GM12873 (cell line): ENCODE results near the gene PPM1K.

Experiments
- TF ChIP-seq, protein P1 (sequence below): IDR thresholded peaks from 2 replicates; pipeline ENCODE4 v1.5.1; 2012; ENCODE audit warnings: low read depth, mild to moderate bottlenecking, moderate library complexity, low read length, control low read depth; ENCODE audit not compliant: insufficient read depth; ENCODE audit errors: missing control alignments

The PPM1K gene

GRCh38 chr4:88226143-88226542, 58.2 kb downstream of the PPM1K start:
- TF ChIP-seq, protein P1, sequence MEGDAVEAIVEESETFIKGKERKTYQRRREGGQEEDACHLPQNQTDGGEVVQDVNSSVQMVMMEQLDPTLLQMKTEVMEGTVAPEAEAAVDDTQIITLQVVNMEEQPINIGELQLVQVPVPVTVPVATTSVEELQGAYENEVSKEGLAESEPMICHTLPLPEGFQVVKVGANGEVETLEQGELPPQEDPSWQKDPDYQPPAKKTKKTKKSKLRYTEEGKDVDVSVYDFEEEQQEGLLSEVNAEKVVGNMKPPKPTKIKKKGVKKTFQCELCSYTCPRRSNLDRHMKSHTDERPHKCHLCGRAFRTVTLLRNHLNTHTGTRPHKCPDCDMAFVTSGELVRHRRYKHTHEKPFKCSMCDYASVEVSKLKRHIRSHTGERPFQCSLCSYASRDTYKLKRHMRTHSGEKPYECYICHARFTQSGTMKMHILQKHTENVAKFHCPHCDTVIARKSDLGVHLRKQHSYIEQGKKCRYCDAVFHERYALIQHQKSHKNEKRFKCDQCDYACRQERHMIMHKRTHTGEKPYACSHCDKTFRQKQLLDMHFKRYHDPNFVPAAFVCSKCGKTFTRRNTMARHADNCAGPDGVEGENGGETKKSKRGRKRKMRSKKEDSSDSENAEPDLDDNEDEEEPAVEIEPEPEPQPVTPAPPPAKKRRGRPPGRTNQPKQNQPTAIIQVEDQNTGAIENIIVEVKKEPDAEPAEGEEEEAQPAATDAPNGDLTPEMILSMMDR: no peak

DNA sequence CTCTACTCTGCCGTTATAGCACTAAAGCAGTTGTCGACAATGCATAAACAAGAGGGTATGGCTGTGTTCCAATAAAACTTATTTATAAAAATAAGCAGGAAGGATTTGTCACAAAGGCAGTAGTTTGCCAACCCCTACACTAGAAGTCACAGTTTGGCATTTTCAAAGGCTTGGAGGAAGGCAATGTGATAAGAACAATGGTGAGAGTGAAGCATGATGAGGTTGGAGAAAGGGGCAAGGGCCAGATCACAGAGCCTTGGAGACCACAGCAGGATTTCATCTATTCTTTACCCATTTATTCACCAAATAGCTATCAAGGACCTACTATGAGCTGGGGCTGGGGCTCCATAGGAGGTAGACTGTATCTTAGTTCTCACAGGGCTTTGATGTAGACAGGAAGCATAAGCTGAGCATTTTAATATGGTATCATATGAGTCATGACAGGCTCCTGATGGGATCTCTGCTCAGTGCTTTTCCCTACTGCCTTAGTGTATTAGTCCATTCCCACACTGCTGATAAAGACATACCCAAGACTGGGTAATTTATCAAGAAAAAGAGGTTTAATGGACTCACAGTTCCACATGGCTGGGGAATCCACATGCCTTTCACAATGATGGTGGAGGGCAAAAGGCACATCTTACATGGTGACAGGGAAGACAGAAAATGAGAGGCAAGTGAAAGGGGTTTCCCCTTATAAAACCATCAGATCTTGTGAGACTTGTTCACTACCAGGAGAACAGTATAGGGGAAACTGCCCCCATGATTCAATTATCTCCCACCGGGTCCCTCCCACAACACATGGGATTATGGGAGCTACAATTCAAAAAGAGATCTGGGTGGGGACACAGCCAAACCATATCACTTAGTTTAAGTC, 58.9 kb downstream of the PPM1K start:
- TF ChIP-seq, protein P1: no peak

GRCh38 chr4:88223516-88223915, 60.8 kb downstream of the PPM1K start:
- TF ChIP-seq, protein P1: no peak

GRCh38 chr4:88219099-88219498, 65.3 kb downstream of the PPM1K start:
- TF ChIP-seq, protein P1: peak; percentile 41

GRCh38 chr4:88217169-88217568, 67.2 kb downstream of the PPM1K start:
- TF ChIP-seq, protein P1: no peak

GRCh38 chr4:88216395-88216794, 68.0 kb downstream of the PPM1K start:
- TF ChIP-seq, protein P1: no peak

DNA sequence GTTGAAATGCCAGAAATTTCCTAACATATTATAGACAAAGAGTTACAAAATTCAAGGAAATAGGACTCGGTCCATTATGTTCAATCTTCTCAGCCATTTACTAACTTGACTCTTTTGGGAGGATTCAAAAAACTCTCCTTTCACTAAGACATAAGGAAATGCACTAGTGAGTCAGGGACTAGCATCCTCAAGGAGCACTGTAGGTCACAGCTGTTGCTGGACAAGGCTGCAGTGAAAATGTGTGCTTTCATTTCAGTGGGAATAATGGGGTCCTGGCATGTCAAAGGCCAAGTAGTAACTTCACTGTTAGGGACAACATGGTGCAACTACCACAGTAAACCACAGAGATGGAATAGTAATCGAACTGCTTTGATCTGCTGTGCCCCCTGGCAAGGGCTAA, 69.0 kb downstream of the PPM1K start:
- TF ChIP-seq, protein P1: no peak
